IPS-15b (cell line): ENCODE results near the gene PTRH1.

ENCODE experiments used
- H3K27me3 ChIP-seq: one replicate; pipeline ENCODE4 v1.6.1; 2013; ENCODE audit warnings: low read length; ENCODE audit not compliant: control insufficient read depth, insufficient read depth
- H3K36me3 ChIP-seq: one replicate; pipeline ENCODE4 v1.6.1; 2013; ENCODE audit warnings: low read length; ENCODE audit not compliant: control insufficient read depth, insufficient read depth
- H3K4me1 ChIP-seq: one replicate; pipeline ENCODE4 v1.6.1; 2013; ENCODE audit warnings: mild to moderate bottlenecking, low read length; ENCODE audit not compliant: control insufficient read depth, insufficient read depth
- H3K4me3 ChIP-seq: one replicate; pipeline ENCODE4 v1.5.1; 2013; ENCODE audit warnings: low read depth, low read length
- H3K9ac ChIP-seq: one replicate; pipeline ENCODE4 v1.6.1; 2013; ENCODE audit warnings: low read depth, mild to moderate bottlenecking, low read length
- H3K9me3 ChIP-seq: one replicate; pipeline ENCODE4 v1.6.1; 2013; ENCODE audit warnings: mild to moderate bottlenecking, low read length; ENCODE audit not compliant: control insufficient read depth, insufficient read depth

The PTRH1 gene

GRCh38 chr9:127684576-127684975, 30.9 kb downstream of the PTRH1 start:
- H3K4me3 ChIP-seq: no peak overlapping the region
- H3K9ac ChIP-seq: no peak overlapping the region
- no peaks in the 10 kb centered on the region for H3K9me3 ChIP-seq
- no peaks in the 10 kb centered on the region for H3K4me1 ChIP-seq
- H3K27me3 ChIP-seq: no peaks in the 10 kb centered on the region
- H3K36me3 ChIP-seq: peaks cover 12% of the 10 kb centered on the region

- Histone ChIP-seq H3K4me3 (no peak overlapping the region), H3K4me1 (no peaks in the 10 kb centered on the region), H3K9ac (no peak overlapping the region), H3K36me3 (peaks cover 12% of the 10 kb centered on the region), H3K9me3 (no peaks in the 10 kb centered on the region), H3K27me3 (no peaks in the 10 kb centered on the region)
Measured at GRCh38 chr9:127683723-127684122, 31.7 kb downstream of the PTRH1 start.

- Histone ChIP-seq H3K4me3 (no peak overlapping the region), H3K27me3 (no peaks in the 10 kb centered on the region), H3K36me3 (peaks cover 12% of the 10 kb centered on the region), H3K9ac (no peak overlapping the region), H3K9me3 (no peaks in the 10 kb centered on the region), H3K4me1 (no peaks in the 10 kb centered on the region)
Measured at GRCh38 chr9:127682351-127683136, 32.9 kb downstream of the PTRH1 start.

GRCh38 chr9:127680846-127681245, 34.6 kb downstream of the PTRH1 start:
- no peaks in the 10 kb centered on the region for H3K9me3 ChIP-seq
- H3K4me3 ChIP-seq: no peak overlapping the region
- H3K36me3 ChIP-seq: peaks cover 12% of the 10 kb centered on the region
- no peak overlapping the region for H3K9ac ChIP-seq
- H3K27me3 ChIP-seq: no peaks in the 10 kb centered on the region
- H3K4me1 ChIP-seq: no peaks in the 10 kb centered on the region

- no peak overlapping the region for H3K9ac ChIP-seq
- no peak overlapping the region for H3K4me3 ChIP-seq
- no peaks in the 10 kb centered on the region for H3K27me3 ChIP-seq
- H3K9me3 ChIP-seq: no peaks in the 10 kb centered on the region
- H3K36me3 ChIP-seq: peaks cover 12% of the 10 kb centered on the region
- H3K4me1 ChIP-seq: no peaks in the 10 kb centered on the region
Measured at GRCh38 chr9:127680226-127680625, 35.2 kb downstream of the PTRH1 start.

- Histone ChIP-seq H3K9ac (no peak overlapping the region), H3K9me3 (no peaks in the 10 kb centered on the region), H3K4me1 (no peaks in the 10 kb centered on the region), H3K36me3 (peaks cover 12% of the 10 kb centered on the region), H3K27me3 (no peaks in the 10 kb centered on the region), H3K4me3 (no peak overlapping the region)
Measured at GRCh38 chr9:127679506-127679905, 36.0 kb downstream of the PTRH1 start.

GRCh38 chr9:127676638-127677037, 38.8 kb downstream of the PTRH1 start:
- no peak overlapping the region for H3K4me3 ChIP-seq
- no peaks in the 10 kb centered on the region for H3K9me3 ChIP-seq
- H3K36me3 ChIP-seq: peaks cover 4% of the 10 kb centered on the region
- no peaks in the 10 kb centered on the region for H3K4me1 ChIP-seq
- no peaks in the 10 kb centered on the region for H3K27me3 ChIP-seq
- H3K9ac ChIP-seq: no peak overlapping the region

- peaks cover 2% of the 10 kb centered on the region for H3K36me3 ChIP-seq
- H3K9ac ChIP-seq: no peak overlapping the region
- no peaks in the 10 kb centered on the region for H3K27me3 ChIP-seq
- H3K9me3 ChIP-seq: no peaks in the 10 kb centered on the region
- no peak overlapping the region for H3K4me3 ChIP-seq
- H3K4me1 ChIP-seq: no peaks in the 10 kb centered on the region
Measured at GRCh38 chr9:127673234-127673633, 42.2 kb downstream of the PTRH1 start.

GRCh38 chr9:127667906-127668305, 47.6 kb downstream of the PTRH1 start:
- no peaks in the 10 kb centered on the region for H3K27me3 ChIP-seq
- no peak overlapping the region for H3K9ac ChIP-seq
- H3K36me3 ChIP-seq: peaks cover 2% of the 10 kb centered on the region
- no peak overlapping the region for H3K4me3 ChIP-seq
- H3K4me1 ChIP-seq: no peaks in the 10 kb centered on the region
- no peaks in the 10 kb centered on the region for H3K9me3 ChIP-seq

GRCh38 chr9:127667127-127667844, 48.2 kb downstream of the PTRH1 start:
- H3K36me3 ChIP-seq: peaks cover 2% of the 10 kb centered on the region
- H3K9ac ChIP-seq: no peak overlapping the region
- H3K4me1 ChIP-seq: no peaks in the 10 kb centered on the region
- H3K4me3 ChIP-seq: no peak overlapping the region
- no peaks in the 10 kb centered on the region for H3K9me3 ChIP-seq
- H3K27me3 ChIP-seq: no peaks in the 10 kb centered on the region

- no peak overlapping the region for H3K4me3 ChIP-seq
- H3K36me3 ChIP-seq: no peaks in the 10 kb centered on the region
- H3K27me3 ChIP-seq: no peaks in the 10 kb centered on the region
- no peaks in the 10 kb centered on the region for H3K9me3 ChIP-seq
- H3K9ac ChIP-seq: no peak overlapping the region
- H3K4me1 ChIP-seq: no peaks in the 10 kb centered on the region
Measured at GRCh38 chr9:127664678-127665507, 50.6 kb downstream of the PTRH1 start.
